GM12878 (cell line): ENCODE measurements around the gene SEBOX. TPM values are rescaled to one million over a fixed set of nuclear protein-coding genes. Genes with fewer than 3 reads are reported as not detected.

Experiments
- BCLAF1 ChIP-seq: fragments of 450-650 bp; IDR thresholded peaks from 2 replicates; pipeline ENCODE4 v1.6.1; 2017; ENCODE audit warnings: antibody characterized with exemption, mild to moderate bottlenecking, moderate library complexity
- BRCA1 ChIP-seq: IDR thresholded peaks from 2 replicates; pipeline ENCODE4 v1.6.1; 2011; ENCODE audit warnings: low read depth, low read length, improper control_type of control experiment
- CBFB ChIP-seq: IDR thresholded peaks from 2 replicates; pipeline ENCODE4 v1.6.1; 2016; ENCODE audit warnings: antibody characterized with exemption, low read depth
- CBX5 ChIP-seq: sonication (generic); IDR thresholded peaks from 2 replicates; pipeline ENCODE4 v1.6.1; 2016; ENCODE audit warnings: low read depth, moderate library complexity, mild to moderate bottlenecking, inconsistent platforms
- DPF2 ChIP-seq: fragments of 450-650 bp; IDR thresholded peaks from 2 replicates; pipeline ENCODE4 v1.6.1; 2017; ENCODE audit warnings: mild to moderate bottlenecking
- EGR1 ChIP-seq, 2 experiments: IDR thresholded peaks; 1 replicate in 1 of 2; 2 replicates in 1 of 2; pipeline ENCODE4 v1.6.1; 2011 to 2012; ENCODE audit warnings: low read depth in 2 of 2, low read length in 2 of 2, borderline replicate concordance in 1 of 2, mild to moderate bottlenecking in 1 of 2, moderate library complexity in 1 of 2
- ETV6 ChIP-seq, 2 experiments: fragments of 450-650 bp in 1 of 2; IDR thresholded peaks in 1 of 2; conservative IDR thresholded peaks in 1 of 2; 2 replicates each; pipeline ENCODE4 v1.6.1; 2014; ENCODE audit warnings: antibody characterized with exemption in 1 of 2, borderline replicate concordance in 1 of 2, low read depth in 1 of 2, mild to moderate bottlenecking in 1 of 2, moderate library complexity in 1 of 2
- GATAD2B ChIP-seq: fragments of 450-650 bp; conservative IDR thresholded peaks from 2 replicates; pipeline ENCODE4 v1.6.1; 2017; ENCODE audit warnings: low read depth, mild to moderate bottlenecking, moderate library complexity
- MXI1 ChIP-seq: fragments of 150-350 bp; IDR thresholded peaks from 2 replicates; pipeline ENCODE4 v1.6.1; 2011; ENCODE audit warnings: low read depth, mild to moderate bottlenecking, inconsistent platforms, low read length, improper control_type of control experiment
- MYB ChIP-seq: fragments of 150-350 bp; IDR thresholded peaks from 2 replicates; pipeline ENCODE4 v1.6.1; 2014; ENCODE audit warnings: mild to moderate bottlenecking, low read depth, low read length, borderline replicate concordance
- MYC ChIP-seq: IDR thresholded peaks from 2 replicates; pipeline ENCODE4 v1.6.1; 2011; ENCODE audit warnings: mild to moderate bottlenecking, low read length, moderate library complexity, inconsistent platforms; ENCODE audit not compliant: insufficient read depth, insufficient replicate concordance, insufficient read length, severe bottlenecking
- POLR2A ChIP-seq: IDR thresholded peaks from 2 replicates; pipeline ENCODE4 v1.6.1; 2011; ENCODE audit warnings: low read depth, mild to moderate bottlenecking, low read length
- RELB ChIP-seq: fragments of 450-650 bp; IDR thresholded peaks from 2 replicates; pipeline ENCODE4 v1.6.1; 2017; ENCODE audit warnings: low read depth, mild to moderate bottlenecking, moderate library complexity
- STAT1 ChIP-seq: fragments of 450-650 bp; conservative IDR thresholded peaks from 2 replicates; pipeline ENCODE4 v1.6.1; 2014; ENCODE audit warnings: antibody characterized with exemption, mild to moderate bottlenecking
- TCF3 ChIP-seq: IDR thresholded peaks from 2 replicates; pipeline ENCODE4 v1.6.1; 2012; ENCODE audit warnings: low read depth, mild to moderate bottlenecking, low read length, borderline replicate concordance; ENCODE audit not compliant: insufficient read depth
- ZBTB40 ChIP-seq: fragments of 450-650 bp; IDR thresholded peaks from 2 replicates; pipeline ENCODE4 v1.6.1; 2016; ENCODE audit warnings: mild to moderate bottlenecking, moderate library complexity, borderline replicate concordance
- polyA plus RNA-seq, 11 experiments: library from polyadenylated mRNA; depleted of rRNA in 4 of 11; unstranded in 6 of 11; stranded (reverse) in 5 of 11; fragments of >200 nt; fragmentation: Nextera tagmentation in 4 of 11; fragmentation: Illumina TruSeq in 1 of 11; extraction: Ambion mirVana in 4 of 11; extraction: Trizol in 1 of 11; gene quantifications; 1 replicate in 1 of 11; 2 replicates in 10 of 11; pipeline versions ENCODE4 v1.2.1 to v1.2.3, GENCODE V29; 2011 to 2016; ENCODE audit warnings: inconsistent platforms in 2 of 11, missing spikeins in 2 of 11, low read depth in 1 of 11
- total RNA-seq, 4 experiments: library from RNA; depleted of rRNA in 3 of 4; stranded (reverse); fragments of >200 nt in 3 of 4; fragmentation: Illumina TruSeq in 1 of 4; extraction: Trizol in 1 of 4; gene quantifications; 2 replicates each; pipeline versions ENCODE4 v1.2.1 to v1.2.3, GENCODE V29; 2013 to 2021
- TF ChIP-seq, protein P1 (sequence below): fragments of 450-650 bp; IDR thresholded peaks from 2 replicates; pipeline ENCODE4 v1.6.1; 2018; ENCODE audit warnings: mild to moderate bottlenecking, low read depth, moderate library complexity; ENCODE audit not compliant: partially characterized antibody

Gene SEBOX
- total and polyA plus RNA-seq, 10 of the 15 experiments (the other 5 are each of a cell fraction or from before 2014, with no cell fraction given), result not detected

GRCh38 chr17:28405632-28406472 lies 40.9 kb upstream of the SEBOX start, which contains the start of gene SLC46A1 (continued):
- TF ChIP-seq MYB (no peak), DPF2 (peak; percentile 75), CBFB (no peak), MXI1 (peak; percentile 77), MYC (no peak), GATAD2B (peak; percentile 89), TCF3 (no peak), STAT1 (no peak), RELB (no peak), CBX5 (no peak), BCLAF1 (no peak), EGR1 (IDR thresholded peaks at IDR 0.05; ENCODE audit: borderline replicate concordance in 1 of 2, low read depth in 2 of 2, low read length in 2 of 2) (no peak; a peak in 1 of 3 replicates), POLR2A (peak; percentile 69), ZBTB40 (no peak), ETV6 (conservative IDR thresholded peaks at IDR 0.05 in 1 of 2, IDR thresholded peaks at IDR 0.05 in 1 of 2; ENCODE audit: borderline replicate concordance in 1 of 2, low read depth in 1 of 2) (no peak), BRCA1 (no peak)
- TF ChIP-seq, protein P1, sequence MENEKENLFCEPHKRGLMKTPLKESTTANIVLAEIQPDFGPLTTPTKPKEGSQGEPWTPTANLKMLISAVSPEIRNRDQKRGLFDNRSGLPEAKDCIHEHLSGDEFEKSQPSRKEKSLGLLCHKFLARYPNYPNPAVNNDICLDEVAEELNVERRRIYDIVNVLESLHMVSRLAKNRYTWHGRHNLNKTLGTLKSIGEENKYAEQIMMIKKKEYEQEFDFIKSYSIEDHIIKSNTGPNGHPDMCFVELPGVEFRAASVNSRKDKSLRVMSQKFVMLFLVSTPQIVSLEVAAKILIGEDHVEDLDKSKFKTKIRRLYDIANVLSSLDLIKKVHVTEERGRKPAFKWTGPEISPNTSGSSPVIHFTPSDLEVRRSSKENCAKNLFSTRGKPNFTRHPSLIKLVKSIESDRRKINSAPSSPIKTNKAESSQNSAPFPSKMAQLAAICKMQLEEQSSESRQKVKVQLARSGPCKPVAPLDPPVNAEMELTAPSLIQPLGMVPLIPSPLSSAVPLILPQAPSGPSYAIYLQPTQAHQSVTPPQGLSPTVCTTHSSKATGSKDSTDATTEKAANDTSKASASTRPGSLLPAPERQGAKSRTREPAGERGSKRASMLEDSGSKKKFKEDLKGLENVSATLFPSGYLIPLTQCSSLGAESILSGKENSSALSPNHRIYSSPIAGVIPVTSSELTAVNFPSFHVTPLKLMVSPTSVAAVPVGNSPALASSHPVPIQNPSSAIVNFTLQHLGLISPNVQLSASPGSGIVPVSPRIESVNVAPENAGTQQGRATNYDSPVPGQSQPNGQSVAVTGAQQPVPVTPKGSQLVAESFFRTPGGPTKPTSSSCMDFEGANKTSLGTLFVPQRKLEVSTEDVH, result no peak
